IPS DF 19.7 (cell line): Measurements from ENCODE around the gene ZNF296.

ENCODE experiments used
- DNase-seq: peaks from one replicate; pipeline ENCODE4 v3.0.0-alpha.2; 2013; ENCODE audit warnings: low read depth, low spot score

The ZNF296 gene

DNA sequence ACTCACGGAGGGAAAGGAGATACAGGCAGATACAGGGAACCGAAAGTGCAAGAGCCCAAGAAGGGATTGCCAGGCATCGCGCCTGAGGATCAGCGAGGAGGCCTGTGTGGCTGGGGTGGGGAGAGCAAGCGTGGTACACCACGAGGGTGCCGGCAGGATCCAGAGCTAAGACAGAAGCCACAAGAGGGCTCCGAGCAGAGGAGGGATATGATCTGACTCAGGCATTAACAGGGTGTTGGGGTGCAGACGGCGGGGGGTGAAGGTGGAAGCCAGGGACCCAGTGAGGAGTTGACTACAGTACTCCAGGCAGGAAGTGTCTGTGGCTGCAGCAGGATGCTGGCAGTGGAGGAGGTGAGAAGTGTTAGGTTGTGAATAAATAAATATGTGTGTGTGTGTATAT lies 11.3 kb upstream of the ZNF296 start:
- no peak for DNase-seq

DNA sequence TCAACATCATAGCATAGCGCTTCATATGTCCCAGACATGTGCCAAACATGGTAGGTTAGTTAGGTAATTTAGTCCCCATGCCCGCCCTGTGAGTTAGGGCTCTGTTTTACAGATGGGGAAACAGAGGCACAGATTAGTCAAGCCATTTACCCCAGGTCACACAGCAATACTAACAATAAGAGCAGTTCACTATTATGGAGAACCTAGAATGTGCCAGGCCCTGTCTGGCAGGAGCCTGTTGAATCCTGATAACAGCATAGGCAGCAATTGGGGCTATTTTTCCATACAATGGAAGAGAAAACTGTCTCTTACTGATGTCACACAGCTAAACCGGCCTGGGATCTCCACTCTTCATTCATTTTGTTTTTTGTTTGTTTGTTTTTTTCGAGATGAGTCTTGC lies 10.2 kb upstream of the ZNF296 start:
- DNase-seq, result no peak

DNA sequence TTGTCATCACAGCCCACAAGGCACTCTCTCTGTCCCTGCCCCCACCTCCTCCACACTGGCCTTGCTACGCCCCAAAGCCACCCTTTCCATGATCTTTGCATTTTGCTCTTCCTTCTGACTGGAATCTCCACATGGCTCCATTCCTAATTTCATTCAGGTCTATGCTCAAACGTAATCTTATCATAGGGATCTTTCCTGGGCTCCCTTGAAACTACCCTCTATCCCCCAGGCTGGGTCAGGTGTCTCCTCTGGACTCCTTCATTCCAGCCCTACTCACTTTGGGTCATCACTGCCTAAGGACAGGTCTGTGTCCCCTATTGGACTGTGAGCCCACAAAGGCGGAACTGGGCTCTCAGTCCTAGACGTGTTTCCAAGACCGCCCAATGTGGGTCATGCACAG lies 5.9 kb upstream of the ZNF296 start:
- no peak for DNase-seq

DNA sequence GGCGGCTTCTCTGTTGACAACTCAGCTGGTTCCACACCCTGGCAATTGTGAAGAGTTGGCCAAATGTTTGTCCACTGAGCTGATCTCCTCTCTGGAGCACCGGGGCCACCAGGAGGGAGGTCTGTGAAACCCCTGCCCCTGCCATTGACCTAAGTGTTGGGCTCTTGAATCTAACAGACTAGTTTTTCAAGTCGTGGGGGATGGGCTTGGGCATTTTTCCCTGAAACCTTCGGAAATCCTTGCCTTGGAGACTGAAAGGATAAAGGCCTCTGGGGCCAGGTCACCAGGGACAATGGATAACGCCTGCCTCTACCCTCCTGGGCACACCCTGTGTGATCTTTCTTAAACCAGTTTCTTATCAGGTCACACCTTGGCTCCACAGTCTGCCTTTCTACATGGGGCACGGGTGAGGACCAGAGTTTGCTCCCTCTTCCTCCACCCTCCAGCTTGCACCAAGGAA lies 3.7 kb upstream of the ZNF296 start:
- no peak for DNase-seq

DNA sequence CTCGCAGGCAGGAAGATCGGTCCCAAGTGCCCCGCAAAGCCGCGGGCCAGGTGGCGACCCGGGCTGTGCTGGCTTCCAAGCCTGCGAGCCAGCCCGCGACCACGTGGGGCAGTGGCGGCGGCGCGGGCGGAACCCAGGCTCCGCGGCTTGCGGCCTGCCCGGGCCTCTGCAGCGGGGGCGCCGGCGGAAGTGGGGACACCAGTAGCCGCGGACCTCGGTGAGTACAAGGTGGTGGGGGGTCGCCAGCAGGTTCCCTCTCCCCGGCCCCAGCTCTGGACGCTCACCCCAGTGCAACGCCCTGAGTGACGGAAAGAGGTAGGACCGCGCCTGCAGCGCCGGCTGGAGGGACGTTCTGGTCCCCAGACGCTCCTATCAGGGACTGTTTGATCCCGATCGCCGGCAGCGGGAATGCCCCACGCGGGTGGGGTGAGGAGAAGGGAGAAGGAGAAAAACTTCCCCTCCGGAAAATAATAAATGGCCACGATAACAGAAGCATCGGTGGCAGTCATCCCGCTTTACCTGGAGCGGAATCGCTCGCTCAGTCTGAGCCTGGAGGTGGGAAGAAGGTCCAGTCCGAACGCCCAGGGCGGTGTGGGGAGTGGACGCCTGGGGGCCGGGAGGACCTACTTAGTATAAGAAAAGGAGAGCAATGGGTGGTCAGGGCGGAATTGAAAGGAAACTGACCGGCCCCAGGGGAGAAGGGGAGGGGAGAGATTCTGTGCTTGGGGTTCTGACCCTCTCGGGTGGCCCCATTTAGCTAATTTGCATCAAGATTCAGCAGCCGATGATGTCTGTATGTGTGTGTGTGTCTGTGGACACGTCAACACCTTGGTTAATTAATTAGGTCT lies 3.0 kb upstream of the ZNF296 start, which contains the start of gene GEMIN7:
GEMIN7 (plus strand) TSS at position 198 of the 848 bp plus-strand sequence. CDS start 10,855 bp downstream, outside the sequence.
- peak; percentile 60 for DNase-seq

DNA sequence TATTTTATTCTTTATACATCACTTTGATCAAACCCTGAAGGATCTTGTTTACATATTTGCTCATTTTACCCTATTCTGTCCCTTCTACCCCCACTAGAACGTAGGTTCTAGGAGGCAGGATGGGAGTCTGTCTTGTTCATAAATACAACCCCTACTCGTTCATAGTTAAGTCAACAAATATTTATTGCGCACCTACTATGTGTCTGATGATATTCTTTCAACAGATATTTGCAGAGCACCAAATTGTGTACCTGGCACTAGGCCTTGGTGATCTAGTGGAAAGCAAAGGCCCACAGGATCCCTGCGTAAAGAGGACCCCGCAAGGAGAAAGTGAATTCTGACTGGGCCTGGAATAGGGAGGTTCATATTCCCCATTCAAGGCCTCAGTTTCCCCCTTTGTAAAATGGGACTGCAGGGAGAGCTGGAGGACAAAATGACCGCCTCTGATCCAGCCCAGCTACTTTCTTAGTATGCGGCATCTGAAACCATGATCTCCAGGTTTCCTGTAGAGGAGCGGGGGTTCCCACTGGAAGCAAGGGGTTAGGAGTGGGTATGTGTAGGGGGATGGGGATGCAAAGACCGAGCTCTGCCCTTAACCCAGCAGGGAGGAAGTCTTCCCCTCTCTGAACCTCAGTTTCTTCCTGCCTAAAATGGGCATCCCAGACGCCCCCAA lies 2.2 kb upstream of the ZNF296 start:
- DNase-seq, result no peak

DNA sequence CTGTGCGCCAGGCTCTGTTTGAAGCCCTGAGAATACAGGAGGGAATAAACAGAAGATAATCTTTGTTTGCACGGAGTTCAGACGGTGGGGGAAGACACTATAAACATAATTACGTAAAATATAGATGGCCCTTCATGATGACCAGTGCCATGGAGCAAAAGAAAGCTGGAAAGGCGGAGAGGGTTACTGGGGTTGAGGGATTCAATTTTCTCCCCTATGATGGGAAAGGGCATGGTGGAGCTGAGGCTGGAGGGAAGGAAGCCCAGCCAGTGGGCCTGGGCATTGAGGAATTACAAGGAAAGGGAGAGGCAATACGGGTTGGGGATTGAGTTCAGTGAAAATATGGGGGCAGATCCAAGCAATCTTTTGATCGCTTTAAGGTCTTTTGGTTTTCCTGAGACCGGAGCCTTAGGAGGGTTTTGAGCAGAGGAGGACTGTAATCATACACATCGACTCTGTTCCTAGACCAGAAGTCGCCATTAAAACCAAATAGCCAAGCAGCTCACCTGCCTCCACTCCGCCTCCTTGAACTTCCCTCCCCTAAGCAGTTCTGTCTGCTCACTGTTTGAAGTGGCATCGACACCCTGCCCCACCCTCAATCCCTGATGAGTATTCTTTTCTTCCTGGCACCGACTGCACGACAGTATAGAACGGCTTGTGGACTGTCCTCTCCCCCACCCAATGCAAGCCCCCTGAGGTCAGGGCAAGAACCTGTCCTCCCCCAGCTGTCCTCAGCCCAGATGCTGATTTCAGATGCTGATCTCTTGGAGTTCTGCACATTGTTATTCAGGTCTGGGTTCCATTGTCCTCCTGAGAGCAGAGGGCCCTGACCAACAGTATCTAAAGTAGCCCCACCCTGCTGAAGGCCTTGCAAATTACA lies 813 bp upstream of the ZNF296 start:
- DNase-seq, result no peak

DNA sequence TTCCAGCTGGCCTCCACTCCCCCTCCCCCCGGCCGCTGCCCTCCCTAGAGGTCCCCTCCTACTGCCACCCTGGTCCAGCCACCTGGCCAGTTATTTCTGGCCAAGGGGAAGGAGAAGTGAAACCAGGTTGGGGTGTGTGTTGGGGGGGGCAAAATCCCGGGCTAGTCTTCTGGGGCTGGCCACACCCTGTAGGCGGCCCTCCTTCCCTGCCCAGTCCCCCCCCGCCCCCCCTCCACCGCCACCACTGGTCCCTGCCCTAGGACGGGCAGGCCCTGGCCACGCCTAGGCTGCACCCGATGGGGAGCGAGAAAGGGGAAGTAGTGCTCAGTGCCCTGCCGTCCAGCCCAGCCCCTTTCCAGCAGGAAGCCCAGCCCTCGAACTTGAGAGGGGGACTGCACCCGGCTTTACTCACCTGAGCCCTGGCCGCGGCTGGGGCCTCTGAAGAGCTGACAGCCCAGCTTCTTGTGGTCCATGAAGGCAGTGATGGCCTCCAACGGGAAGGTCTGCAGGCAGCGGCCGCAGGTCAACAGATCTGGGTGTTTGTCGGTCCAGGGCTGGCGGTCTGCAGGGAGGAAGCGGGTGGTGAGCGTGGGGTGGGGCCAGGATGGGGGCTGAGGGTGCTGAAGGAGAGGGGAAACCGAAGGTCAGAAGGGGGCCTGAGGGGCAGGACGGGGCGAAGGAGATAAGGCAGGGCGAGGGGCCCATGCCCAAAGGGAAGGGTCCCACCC lies 813 bp downstream of the ZNF296 start:
- DNase-seq, result no peak

DNA sequence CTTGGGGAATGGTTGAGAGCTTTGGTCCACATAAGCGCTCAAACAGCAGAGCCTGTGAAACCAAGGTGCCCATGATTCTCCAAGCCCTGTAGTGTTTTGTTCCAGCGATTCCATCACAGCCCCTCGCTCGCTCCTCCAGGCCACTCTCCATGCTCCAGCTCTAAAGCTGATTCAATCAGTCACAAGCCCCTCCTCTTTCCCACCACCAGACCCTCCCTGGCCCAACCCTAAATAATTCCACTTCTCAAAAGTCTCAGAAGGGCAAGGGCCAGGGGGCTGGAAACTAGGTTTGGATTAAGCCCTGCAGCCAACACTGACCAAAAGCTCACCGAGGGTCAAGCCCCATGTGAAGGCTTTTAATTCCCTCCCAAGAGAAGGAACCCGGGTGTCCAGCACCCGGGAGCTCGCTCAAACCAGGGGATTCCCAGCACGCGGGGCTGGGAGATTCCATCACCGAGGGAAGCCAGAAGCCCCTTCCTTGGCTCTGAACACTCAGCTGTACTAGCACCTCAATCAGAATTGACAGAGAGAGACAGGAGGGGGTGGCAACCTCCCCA lies 1.5 kb downstream of the ZNF296 start:
- no peak for DNase-seq

DNA sequence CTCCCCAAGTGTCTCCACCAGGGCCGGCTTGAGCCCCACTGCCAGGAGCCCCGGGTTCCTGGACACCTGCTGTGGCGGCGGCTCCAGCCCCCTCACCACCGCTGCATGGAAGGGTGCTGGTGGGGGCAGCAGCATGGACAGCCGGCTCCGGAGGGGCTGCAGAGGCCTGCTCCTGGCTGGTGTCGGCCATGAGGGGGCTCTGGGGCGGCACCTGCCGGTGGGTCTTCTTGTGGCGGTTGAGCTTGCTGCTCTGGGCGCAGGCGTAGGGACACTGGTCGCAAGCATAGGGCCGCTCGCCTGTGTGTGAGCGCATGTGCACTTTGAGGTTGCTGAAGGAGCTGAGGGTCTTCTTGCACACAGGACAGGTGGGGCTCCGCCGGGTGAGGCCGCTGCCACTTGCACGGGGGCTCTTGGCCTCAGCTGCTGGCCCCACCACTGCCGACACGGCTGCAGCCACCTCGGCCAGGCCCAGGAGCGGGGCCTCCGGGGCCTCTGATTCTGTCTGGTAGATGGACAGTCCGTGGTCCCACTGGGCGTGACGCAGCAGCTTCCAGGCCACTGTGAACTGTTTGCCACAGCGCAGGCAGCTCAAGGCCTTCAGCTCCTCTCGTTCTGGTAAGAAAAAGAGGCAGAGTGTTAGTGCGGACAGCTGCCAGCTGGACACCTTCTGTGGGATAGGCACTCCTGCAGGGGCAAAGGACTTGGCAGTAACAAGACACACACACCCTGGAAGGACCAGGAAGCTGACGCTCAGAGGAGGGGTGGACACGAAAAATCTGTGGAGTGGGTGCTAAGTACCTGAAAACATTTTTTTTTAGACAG lies 4.1 kb downstream of the ZNF296 start:
- DNase-seq, result no peak

DNA sequence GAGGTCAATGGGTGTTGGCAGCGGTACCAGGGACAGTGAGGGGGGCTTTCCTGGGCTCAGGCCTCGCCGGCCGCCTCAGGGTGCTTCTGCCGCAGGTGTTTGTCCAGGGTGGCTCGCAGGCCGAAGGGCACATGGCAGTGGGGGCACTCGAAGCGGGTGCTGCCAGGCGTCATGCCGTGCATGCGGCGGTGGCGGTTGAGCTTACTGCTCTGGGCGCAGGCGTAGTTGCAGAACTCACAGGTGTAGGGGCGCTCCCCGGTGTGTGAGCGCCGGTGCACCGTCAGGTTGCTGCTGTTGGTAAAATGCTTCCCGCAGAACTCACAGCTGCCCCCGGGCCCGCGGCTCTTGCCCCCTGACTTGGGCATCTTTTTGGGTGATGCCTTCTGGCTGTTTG lies 4.7 kb downstream of the ZNF296 start:
- no peak for DNase-seq

DNA sequence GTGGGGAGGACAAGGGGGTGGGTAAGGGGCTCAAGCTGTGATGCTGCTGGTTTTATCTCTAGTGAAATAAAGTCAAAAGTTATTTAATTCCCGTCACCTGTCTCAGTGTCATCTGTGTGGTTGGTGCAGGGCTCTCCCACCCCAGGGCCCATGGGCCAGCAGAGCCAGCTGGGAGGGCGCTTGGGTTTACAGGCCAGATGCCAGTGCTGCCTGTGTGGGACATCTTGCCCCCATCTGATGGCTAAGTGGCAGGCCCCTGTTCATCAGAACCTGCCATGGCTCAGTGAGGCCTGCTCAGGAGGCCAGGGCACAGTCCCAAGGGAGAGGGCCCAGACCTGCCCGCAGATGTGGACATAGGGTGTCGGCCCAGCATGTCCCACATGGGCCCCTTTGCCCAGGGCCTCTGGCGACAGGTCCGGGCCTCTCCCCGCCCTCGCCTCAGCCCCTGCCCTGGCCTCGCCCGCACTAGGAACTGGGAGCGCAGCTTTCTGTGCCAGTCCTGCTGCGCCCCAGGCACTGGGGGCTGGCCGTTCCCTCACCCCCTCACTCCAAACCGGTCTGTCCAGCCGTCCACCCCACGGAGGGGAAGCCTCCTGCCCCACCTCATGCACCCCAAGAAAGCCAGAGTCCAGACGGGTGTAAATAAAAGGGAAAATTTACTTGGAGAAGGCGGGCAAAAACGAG lies 5.3 kb downstream of the ZNF296 start:
- DNase-seq, result no peak

DNA sequence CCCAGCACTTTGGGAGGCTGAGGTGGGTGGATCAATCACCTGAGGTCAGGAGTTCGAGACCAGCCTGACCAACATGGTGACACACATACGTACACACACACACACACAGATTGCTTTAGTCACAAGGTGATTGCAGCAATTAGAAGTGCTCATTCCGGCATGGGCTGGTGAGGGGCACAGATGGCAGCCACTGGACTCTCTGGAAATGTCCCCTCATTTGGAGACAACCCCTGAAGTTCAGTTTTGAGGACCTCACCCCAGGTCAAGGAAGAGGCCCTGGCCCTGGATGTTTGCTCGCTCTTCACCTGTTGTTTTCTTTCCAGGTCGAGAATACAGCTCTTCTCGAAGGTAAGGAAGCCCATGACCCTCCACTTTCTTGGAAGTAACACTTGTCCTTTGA lies 6.1 kb downstream of the ZNF296 start:
- DNase-seq, result no peak

DNA sequence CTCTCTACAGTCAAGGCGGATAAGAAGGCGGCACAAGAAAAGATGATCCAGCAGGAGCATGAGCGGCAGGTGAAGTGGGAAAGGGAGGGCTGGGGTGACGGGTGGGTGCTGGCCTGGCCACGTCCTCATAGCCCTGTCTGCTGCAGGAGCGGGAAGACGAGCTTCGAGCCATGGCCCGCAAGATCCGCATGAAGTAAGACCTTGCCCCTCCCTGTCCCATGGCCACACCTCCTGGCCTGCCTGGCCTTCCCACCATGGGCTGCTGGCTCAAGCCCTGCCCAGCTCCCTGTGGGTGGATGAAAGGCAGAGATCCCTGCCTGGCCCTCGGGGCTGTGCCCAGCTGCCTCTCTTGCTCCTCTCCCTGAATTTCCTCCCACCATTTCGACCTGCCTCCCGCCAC lies 7.2 kb downstream of the ZNF296 start:
- DNase-seq, result no peak

DNA sequence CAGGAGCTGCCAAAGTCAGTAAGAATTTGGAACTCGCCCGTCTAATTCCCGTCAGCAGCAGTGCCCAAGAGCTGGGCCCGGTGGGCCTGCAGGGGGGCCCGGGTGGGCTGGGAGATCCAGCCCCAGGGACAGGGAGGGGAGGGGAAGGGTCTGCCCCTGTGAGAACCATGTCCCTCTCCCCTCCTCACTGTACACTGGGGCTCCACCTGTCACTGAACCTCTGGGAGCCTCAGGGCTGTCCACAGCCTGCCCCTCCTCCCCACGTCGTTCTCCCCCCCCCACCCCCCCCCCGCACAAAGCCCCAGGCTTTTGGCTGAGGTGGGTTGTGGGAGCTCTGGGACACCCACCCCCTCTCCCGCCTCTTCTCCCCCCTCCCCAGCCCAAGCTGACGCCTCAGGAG lies 8.2 kb downstream of the ZNF296 start:
- DNase-seq, result no peak

DNA sequence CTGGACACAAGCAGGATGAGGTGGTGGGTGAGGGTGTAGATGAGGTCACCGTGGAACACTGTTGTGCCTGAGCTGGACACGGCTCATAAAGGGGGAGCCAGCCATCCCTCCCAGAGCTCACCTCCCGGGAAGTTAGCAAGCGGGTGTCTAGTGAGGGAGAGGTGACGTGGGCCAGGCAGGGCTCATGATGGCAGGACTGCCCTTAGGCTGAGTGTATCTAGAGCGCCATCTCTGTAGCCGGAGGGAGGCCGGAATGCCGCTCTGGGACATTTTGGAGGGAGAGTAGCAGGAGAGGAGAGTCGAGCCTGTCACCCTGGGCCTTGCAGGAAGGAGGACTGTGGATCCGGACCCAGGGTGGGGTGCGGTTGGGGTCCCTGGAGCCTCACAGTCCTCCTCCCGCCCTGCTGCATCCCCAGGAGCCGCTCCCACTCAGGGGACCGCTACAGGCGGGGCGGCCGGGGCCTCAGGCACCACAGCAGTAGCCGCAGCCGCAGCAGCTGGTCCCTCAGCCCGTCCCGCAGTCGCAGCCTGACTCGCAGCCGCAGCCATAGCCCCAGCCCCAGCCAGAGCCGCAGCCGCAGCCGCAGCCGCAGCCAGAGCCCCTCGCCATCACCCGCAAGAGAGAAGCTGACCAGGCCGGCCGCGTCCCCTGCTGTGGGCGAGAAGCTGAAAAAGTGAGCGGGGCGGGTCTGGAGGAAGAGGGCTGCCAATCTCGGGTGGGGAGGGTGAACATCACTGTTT lies 9.2 kb downstream of the ZNF296 start:
- DNase-seq, result no peak

DNA sequence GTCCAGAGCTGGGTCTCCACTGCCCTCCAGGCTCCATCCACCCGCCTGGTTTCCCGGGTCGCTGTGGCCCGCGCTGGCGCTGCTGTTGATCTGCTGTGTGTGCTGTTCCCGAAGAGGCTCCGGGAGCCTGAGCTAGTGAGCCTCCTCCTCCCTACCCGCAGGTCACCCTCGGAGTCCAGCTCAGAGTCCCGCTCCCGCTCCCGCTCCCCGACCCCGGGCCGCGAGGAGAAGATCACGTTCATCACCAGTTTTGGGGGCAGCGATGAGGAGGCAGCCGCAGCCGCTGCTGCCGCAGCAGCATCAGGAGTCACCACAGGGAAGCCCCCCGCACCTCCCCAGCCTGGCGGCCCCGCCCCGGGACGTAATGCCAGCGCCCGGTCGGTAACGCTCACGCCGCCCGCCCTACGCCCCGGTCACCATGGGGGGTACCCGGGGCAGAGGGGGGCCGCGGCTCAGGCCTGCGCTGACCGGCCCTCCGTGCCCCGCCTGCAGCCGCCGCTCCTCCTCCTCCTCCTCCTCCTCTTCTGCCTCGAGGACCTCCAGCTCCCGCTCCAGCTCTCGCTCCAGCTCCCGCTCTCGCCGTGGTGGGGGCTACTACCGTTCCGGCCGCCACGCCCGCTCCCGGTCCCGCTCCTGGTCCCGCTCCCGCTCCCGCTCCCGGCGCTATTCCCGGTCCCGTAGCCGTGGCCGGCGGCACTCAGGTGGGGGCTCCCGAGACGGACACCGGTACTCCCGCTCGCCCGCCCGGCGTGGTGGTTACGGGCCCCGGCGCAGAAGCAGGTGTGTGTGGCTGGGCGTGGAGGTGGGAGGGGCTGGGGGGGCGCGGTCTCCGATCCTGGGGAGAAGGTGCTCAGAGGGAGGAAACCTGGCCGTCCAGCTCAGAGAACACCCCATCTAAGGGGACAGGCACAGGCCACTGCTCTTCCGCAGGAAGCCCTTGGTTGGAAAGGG lies 12.2 kb downstream of the ZNF296 start:
- no peak for DNase-seq

DNA sequence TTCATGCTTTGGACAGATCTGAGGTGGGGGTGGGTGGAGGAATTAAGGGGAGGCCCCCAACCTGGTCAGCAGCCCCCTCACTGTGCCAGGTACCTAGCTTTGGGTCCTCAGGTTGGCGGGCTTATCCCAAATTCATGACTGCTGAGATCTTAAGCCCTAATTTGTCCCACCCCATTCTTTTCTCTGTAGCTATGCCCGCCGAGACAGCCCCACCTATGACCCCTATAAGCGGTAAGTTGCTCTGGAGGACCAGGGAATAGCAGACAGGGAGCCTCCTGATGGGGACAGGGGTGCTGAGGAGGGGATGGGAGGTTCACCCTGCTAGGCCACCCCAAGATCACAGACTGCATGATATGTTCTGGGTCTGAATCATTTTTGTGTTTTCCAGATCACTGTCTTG lies 14.3 kb downstream of the ZNF296 start:
- DNase-seq, result no peak
